Measurements from ENCODE around the gene REEP1.
"Not testable (repeated sequence)": the region's sequence is repeated elsewhere in the genome, so short reads cannot be mapped to it uniquely, and the experiment has no call there.

The REEP1 gene

DNA sequence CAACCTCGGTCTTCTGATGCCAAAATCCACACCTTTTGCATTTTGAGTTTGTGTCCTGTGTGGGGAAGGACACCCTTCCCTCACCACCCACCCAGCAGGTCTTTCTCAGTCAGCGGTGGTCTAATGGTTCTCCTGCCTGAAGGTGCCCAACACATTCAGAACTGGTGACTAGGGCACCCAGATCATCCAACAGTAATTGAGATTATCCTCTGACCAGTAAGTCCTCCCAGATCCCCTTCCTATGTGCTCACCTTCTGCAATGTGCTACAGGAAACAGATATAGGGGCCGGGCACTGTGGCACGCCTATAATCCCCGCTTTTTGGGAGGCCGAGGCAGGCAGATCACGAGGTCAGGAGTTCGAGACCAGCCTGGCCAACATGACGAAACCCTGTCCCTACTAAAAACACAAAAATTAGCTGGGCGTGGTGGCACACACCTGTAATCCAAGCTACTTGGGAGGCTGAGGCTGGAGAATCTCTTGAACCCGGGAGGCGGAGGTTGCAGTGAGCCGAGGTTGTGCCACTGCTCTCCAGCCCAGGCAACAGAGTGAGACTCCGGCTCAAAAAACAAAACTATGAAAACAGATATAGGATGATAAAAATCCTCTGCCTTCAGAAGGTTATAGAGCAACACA is 56.2 kb downstream of the REEP1 start:
- peak in 1 of 3 donors; percentile 13 for DNase-seq

DNA sequence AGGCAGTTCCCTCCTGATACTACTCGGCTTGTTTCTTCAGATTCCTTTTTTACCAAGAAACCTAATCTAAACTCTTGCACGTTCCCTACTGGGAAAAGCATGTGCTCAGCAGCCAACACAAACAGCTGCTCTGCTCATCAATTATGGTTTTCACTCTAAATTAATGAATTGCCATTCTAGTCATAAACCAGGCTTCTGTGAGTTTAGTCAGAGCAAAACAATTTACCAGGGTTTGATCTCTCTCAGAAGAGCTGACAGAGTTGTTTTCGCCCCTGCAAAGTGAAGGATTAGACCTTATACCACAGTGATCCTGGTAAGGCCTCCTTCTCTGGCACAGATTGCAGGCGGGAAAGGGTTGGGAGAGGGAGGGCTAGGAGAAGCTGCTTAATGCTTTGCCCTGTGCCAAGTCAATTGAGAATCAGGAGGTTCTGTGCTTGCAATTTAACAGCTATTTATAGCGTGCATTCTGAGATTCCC is 57.2 kb downstream of the REEP1 start:
- no peak for DNase-seq

DNA sequence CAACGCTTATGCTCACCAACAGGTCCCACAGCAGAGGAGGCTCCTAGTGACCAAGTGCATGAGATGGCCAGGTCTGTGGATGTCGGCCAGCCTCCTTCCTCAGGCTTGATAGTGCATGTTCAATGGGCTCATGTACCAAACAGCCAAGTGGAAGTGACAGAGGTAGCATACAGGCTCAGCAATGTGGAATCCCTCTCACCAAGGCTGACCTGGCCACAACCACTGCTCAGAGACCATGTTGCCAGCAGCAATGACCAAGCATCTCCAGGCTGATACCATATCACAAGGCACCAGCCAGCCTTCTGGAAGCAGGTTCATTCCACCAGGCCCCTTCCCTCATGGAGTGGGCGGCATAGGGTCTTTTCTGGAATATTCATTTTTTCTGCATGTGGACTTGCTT is 61.5 kb downstream of the REEP1 start:
- no peak for DNase-seq

GRCh38 chr2:86275384-86275799 is 62.0 kb downstream of the REEP1 start:
- peak; percentile 22 to 51 (median 22) for DNase-seq

GRCh38 chr2:86274918-86275275 is 62.5 kb downstream of the REEP1 start:
- peak; percentile 54 to 69 (median 66) for DNase-seq

DNA sequence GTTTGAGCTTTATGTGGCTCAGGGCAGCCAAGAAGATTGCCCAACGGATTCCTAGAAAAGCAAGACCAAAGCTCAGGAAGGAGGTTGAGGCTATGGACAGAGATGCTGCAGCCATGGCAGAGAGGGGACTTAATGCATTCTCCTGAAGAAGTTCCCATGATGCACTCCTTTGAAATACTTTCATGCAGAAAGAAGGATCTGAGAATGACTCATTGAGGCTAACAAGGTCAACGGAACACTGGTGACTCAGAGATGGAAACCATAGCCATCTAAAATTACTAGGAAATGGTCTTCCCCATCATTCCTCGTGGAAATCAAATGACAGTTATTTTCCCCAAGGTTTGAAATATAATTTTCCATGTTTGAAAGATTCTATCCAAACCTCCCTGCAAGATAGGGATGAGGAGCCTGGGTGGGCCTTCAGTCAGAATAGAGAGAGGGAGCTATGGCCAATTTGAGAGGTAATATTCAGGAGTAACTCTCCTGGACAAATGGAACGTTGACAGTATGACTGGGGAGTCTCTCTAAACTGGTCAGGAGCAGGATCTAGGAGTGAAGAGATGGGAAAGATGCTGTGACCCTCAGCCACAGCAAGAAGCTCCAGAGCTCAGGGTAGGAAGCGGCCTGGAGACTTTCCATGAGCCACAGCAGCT is 63.0 kb downstream of the REEP1 start:
- DNase-seq: peak; percentile 72 to 87 (median 87)

DNA sequence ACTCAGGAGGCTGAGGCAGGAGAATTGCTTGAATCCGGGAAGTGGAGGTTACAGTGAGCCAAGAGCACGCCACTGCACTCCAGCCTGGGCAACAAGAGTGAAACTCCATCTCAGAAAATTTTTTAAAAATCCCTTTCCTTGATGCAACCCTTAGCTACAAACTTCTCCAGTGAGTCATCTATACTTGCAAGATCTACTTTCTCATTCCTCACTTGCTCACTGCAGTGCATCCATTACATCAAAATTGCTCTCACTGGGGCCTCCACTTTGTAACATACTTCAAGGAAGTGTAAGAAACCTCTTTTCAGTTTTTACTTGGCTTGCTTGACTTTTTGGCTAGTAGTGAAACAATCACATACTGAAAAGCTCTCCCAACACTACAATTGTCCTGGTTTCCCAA is 65.3 kb downstream of the REEP1 start:
- peak; percentile 49 to 74 (median 64) for DNase-seq

GRCh38 chr2:86271248-86271647 is 66.2 kb downstream of the REEP1 start:
- DNase-seq: peak in 1 of 3 donors; percentile 1

- no peak for DNase-seq
Observed at GRCh38 chr2:86263956-86264355, 73.5 kb downstream of the REEP1 start.

DNA sequence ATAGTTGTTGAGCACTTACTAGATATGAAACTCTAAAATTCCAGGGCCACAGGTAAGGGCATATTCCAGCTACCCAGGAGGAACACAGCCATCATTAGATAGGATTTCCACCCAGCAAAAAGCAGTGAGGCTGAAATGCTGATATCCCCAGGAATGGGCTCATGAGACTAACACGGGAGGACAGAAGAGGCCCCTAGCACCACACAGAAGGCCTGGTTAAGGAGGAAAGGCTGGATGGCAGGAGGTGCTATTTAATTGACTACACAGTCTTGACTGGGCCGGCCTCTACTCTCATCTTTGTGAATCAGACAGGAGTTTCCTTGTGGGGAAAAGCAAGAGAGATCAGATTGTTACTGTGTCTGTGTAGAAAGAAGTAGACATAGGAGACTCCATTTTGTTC is 76.4 kb downstream of the REEP1 start:
- no peak for DNase-seq

DNA sequence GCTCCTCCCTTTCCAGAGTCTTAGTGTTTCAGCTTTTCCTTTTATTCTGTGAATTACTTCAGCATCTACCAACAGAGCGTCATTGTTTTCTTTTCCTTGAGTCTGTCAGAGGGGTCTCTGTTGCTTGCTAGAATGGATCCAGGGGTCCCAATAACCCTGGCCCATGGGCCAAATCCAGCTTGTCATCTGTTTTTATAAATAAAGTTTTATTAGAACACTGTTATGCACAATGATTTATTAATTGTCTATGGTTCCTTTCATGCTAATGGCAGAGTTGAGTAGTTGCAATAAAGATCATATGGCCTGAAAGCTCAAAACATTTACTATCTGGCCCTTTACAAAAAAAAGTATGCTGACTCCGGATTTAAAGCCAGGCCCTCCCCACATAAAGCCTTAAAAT is 79.3 kb downstream of the REEP1 start:
- DNase-seq: no peak

DNA sequence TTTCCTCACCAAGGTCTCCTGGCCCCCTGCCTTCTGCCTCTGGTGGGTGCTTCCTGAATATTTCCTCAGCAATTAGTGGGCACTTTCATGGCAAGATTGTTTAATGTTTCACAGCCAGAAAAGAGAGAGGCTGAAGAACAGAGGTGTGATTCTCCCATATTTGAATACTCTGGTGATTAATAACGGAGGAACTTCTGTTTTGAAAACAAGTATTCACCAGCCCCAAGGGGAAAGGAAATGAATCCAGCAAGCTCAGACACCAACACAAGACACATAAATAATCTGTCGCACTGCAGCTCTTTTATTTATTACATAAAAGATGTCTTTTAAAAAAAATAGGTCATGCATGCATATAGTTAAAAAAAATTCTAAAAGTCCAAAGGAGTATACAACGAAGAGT is 80.4 kb downstream of the REEP1 start:
- DNase-seq: no peak

DNA sequence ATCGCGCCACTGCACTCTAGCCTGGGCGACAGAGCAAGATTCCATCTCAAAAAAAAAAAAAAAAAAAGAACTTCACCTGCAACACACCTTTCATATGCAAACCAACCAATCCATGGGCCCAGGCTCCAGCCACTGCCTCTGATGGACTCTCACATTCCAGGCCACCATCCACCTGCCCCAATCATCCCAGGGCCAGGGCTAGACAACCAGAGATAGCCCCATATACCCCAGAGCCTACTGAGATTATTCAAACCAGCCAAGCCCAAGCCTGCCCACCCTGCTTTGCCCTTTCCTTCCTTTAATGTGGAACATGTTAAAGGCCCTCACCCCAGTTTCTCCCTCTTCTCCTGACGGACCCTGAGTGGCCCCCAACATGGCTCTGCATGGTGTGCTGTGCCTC is 81.1 kb downstream of the REEP1 start:
- DNase-seq: no peak

- no peak for DNase-seq
Observed at GRCh38 chr2:86254576-86255538, 82.6 kb downstream of the REEP1 start.

GRCh38 chr2:86253424-86253823 is 84.0 kb downstream of the REEP1 start:
- peak; percentile 29 to 53 (median 44) for DNase-seq

- DNase-seq: no peak
Observed at GRCh38 chr2:86251840-86252266, 85.6 kb downstream of the REEP1 start.

DNA sequence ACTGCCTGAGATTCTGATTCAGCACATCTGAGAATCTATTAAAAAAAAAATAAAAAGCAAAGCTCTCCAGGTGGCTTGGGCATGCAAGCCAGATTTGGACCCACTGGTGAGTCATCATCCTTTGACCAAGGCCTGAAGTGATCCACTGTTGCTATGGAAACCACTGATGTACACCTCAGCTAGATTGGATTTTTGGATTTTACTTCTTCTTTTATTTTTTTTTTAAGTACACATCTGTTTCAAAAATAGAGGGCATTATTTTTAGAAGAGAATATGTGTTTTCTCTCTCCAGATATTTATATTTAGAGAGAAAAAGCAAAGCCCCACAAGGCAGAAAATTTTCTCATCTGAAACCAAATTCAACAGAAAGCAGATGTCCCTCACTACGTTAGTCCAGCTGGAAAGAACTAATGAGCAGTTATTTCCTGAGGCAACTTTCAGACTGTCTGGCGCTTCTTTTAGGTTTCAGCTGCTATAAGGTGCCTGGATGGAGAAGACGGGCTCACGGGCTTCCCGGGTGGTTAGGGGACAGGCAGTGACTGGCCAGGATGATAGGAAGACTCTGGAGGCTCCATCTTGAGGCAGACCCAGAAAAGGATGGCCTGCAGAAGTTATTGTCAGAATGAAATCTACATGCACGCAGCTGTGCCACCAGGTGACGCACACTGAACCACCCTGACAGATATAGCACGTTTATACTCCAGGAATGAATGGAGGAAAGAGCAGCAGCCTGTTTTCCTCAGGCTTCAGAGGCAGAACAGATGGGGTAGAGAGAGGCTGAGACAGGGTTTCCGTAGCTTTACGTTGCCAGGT is 87.6 kb downstream of the REEP1 start:
- DNase-seq: peak in 1 of 3 donors; percentile 32

DNA sequence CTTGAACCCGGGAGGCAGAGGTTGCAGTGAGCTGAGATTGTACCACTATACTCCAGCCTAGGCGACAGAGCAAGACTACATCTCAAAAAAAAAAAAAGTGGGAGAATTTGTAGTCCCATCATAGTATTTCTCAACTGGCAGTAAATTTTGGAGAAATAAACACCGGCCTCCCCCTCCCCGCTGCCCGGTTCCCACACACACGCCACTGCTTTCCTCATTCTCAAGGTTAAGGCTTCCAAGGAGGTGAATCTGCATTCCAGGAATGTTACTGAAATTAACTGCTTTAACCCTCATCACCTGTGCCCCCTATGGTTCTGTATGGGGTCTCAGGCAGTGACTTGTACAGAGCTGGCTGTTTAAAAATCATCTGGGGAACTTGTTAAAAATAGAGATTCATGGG is 88.2 kb downstream of the REEP1 start:
- DNase-seq: no peak

- not testable (repeated sequence) for DNase-seq
Observed at GRCh38 chr2:86245222-86245621, 92.2 kb downstream of the REEP1 start.

GRCh38 chr2:86244781-86245180 is 92.6 kb downstream of the REEP1 start:
- not testable (repeated sequence) for DNase-seq

- DNase-seq: peak; percentile 44 to 54 (median 52)
Observed at GRCh38 chr2:86243950-86244733, 93.3 kb downstream of the REEP1 start.

DNA sequence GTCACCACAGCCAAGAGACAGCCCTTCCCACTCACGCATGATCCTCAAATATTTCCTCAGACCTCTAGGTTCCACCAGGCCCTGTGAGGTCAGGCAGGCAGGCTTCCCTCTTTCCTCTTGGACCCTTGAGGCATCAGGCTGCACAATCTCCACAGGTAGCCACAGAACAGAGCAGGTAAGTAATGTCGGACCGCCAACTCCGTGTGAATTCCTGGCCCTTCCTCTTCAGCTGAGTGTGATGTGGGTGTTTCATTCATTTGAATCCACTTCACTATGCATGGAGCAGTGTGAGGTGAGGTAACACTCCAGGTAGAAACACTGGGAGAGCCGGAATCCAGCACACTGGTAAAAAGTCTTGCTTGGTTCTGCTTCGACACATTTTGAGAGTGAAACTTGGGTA is 94.2 kb downstream of the REEP1 start:
- DNase-seq: no peak
